ENCODE measurements around the gene DCDC2. TPM values are rescaled to one million over a fixed set of nuclear protein-coding genes. Genes with fewer than 3 reads are reported as not detected.
"Not testable (repeated sequence)": the region's sequence is repeated elsewhere in the genome, so short reads cannot be mapped to it uniquely, and the experiment has no call there.

Gene DCDC2
- total RNA-seq, 1 donor from 2014 or later: 5.3 TPM

GRCh38 chr6:24307881-24308280 lies 50.0 kb downstream of the DCDC2 start:
- TF ChIP-seq, protein P1, sequence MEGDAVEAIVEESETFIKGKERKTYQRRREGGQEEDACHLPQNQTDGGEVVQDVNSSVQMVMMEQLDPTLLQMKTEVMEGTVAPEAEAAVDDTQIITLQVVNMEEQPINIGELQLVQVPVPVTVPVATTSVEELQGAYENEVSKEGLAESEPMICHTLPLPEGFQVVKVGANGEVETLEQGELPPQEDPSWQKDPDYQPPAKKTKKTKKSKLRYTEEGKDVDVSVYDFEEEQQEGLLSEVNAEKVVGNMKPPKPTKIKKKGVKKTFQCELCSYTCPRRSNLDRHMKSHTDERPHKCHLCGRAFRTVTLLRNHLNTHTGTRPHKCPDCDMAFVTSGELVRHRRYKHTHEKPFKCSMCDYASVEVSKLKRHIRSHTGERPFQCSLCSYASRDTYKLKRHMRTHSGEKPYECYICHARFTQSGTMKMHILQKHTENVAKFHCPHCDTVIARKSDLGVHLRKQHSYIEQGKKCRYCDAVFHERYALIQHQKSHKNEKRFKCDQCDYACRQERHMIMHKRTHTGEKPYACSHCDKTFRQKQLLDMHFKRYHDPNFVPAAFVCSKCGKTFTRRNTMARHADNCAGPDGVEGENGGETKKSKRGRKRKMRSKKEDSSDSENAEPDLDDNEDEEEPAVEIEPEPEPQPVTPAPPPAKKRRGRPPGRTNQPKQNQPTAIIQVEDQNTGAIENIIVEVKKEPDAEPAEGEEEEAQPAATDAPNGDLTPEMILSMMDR (IDR thresholded peaks at IDR 0.05): no peak
- DNase-seq (no peak), ATAC-seq (no peak)
- no peaks in the 10 kb centered on the region for H3K27me3 ChIP-seq
- H3K27ac ChIP-seq: no peak overlapping the region
- no peaks in the 10 kb centered on the region for H3K4me1 ChIP-seq
- no peaks in the 10 kb centered on the region for H3K36me3 ChIP-seq
- H3K4me3 ChIP-seq: no peak overlapping the region
- intact Hi-C loops (cut with DNase I): no loop called here
- H3K9me3 ChIP-seq: no peaks in the 10 kb centered on the region

DNA sequence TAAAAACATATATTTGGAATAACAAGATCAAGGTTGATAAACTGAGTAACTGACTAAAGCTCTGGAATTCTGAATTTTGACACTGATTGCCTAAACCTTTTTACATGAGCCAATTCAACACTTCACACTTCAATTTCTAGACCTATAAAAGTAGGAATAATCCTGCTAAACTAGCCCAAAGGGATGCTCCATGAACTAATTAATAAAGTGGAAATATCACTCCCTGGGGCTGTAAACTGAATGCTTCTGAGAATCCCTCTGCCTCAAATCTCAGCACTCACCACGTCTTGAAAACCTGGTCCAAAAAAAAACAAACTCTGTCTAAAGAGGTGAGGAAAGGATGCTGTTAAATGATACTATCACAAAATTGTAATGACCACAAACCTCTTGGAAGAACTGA lies 50.9 kb downstream of the DCDC2 start:
- TF ChIP-seq, protein P1 (IDR thresholded peaks at IDR 0.05): no peak
- no peaks in the 10 kb centered on the region for H3K4me1 ChIP-seq
- H3K27ac ChIP-seq: no peak overlapping the region
- no peaks in the 10 kb centered on the region for H3K36me3 ChIP-seq
- no peak overlapping the region for H3K4me3 ChIP-seq
- ATAC-seq (no peak), DNase-seq (no peak)
- no peaks in the 10 kb centered on the region for H3K9me3 ChIP-seq
- H3K27me3 ChIP-seq: no peaks in the 10 kb centered on the region
- intact Hi-C loops (cut with DNase I): no loop called here

DNA sequence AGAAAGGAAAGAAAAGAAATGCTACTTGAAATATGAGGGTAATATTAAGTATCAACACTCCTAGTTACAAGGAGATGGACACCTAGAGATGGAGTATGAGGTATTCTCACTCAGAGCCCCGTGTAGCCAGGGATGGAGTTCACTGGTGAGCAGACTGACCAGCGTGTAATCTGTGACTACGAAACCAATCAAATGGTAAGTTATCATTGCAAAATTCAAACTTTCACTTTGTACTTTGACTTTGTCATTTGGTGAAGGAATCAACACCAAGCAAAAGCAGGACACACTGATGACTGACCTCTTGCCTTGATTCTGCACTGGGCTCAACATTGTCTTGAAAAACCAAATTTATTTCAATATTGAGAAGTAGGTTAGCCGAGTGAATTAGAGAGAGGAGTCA lies 51.8 kb downstream of the DCDC2 start:
- no peaks in the 10 kb centered on the region for H3K4me1 ChIP-seq
- intact Hi-C loops (cut with DNase I): no loop called here
- ATAC-seq: no peak

DNA sequence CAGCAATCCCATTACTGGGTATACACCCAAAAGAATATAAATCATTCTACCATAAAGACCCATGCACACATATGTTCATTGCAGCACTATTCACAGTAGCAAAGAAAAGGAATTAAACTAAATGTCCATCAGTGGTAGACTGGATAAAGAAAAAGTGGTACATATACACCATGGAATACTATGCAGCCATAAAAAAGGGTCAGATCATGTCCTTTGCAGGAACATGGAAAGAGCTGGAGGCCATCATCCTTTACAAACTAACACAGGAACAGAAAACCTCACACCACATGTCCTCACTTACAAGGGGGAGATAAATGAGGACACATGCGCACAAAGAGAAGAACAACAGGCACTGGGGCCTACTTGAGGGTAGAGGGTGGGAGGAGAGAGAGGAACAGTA lies 60.9 kb downstream of the DCDC2 start:
- intact Hi-C loops (cut with DNase I): no loop called here
- H3K36me3 ChIP-seq: no peaks in the 10 kb centered on the region
- no peak overlapping the region for H3K4me3 ChIP-seq
- no peak for ATAC-seq
- TF ChIP-seq, protein P1 (IDR thresholded peaks at IDR 0.05): no peak
- no peaks in the 10 kb centered on the region for H3K9me3 ChIP-seq
- no peak for DNase-seq
- H3K4me1 ChIP-seq: no peaks in the 10 kb centered on the region
- no peak overlapping the region for H3K27ac ChIP-seq
- H3K27me3 ChIP-seq: no peaks in the 10 kb centered on the region

More for the DNA sequence above, 51.8 kb downstream of the DCDC2 start:
- Histone ChIP-seq H3K4me3 (no peak overlapping the region), H3K9me3 (no peaks in the 10 kb centered on the region), H3K27me3 (no peaks in the 10 kb centered on the region), H3K36me3 (no peaks in the 10 kb centered on the region), H3K27ac (no peak overlapping the region)
- TF ChIP-seq, protein P1 (IDR thresholded peaks at IDR 0.05): no peak
- DNase-seq: no peak

- H3K4me1 ChIP-seq; intact Hi-C loops (cut with DNase I); ATAC-seq; H3K4me3 ChIP-seq; H3K27me3 ChIP-seq; H3K36me3 ChIP-seq; DNase-seq; H3K27ac ChIP-seq; H3K9me3 ChIP-seq: not testable (repeated sequence)
These were observed 64.0 kb downstream of the DCDC2 start for GRCh38 chr6:24293852-24294251.

DNA sequence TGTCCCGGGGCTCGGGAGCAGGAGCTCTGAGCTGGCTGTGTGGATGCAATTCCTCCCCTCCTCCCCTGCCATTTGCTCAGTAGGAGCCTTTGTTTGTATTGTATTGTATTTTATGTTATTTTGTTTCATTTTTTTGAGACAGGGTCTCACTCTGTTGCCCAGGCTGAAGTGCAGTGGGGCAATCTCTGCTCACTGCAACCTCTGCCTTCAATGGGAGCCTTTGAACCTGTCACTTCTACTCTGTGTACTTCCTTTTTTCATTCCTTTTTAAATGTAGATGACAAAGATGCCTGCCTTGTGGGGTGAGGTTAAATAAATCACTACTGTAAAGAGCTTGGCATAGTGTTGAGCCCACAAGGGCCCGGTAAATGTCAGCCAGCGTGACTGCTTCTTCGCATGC lies 70.6 kb downstream of the DCDC2 start:
- Histone ChIP-seq H3K27me3 (no peaks in the 10 kb centered on the region), H3K9me3 (no peaks in the 10 kb centered on the region), H3K36me3 (no peaks in the 10 kb centered on the region), H3K27ac (no peak overlapping the region), H3K4me1 (peaks cover 9% of the 10 kb centered on the region), H3K4me3 (no peak overlapping the region)
- DNase-seq: no peak
- intact Hi-C loops (cut with DNase I): no loop called here
- TF ChIP-seq, protein P1 (IDR thresholded peaks at IDR 0.05): no peak
- no peak for ATAC-seq
